ENCODE results near the gene PDE4D. TPM values are rescaled to one million over a fixed set of nuclear protein-coding genes. Genes with fewer than 3 reads are reported as not detected.
"Not testable (repeated sequence)": the region's sequence is repeated elsewhere in the genome, so short reads cannot be mapped to it uniquely, and the experiment has no call there.

PDE4D gene
- total RNA-seq, 1 donor from 2014 or later: 2.3 TPM

DNA sequence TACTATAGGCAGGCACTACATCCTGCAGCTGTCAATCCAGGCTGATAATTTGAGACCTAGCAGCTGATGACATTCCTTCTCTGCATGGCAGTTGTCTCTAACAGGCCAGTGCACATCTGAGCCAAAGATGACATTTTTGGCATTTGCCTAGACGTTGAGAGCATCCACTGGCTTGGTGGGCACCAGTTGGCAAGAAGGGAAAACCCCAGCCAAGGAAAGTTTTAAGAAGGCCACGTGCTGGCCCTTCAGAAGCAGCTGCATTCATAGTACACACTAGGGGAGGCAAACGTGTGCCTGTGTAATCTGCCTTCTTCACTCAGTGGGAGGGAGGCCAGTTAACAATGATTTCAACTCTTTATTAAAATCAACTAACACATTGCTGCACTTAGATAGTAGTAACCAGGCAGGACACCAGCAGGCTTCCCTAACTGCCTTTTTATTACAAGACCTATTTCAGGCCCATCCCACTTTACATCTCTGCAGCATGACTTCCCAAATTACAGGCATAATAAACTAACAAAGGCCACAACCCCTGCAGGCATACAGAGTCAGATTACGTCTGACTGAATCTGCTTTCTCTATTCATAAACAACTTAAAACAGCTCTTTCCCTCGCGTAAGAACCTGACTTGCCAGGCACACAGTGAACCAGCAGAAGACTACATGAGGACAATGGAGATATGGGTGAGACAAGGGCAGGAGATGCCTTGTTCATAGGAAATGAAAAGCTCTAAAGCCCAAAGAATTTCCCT lies 576.3 kb downstream of the PDE4D start:
- Histone ChIP-seq H3K36me3 (no peaks in the 10 kb centered on the region), H3F3A (ENCODE audit: low read depth) (no peaks in the 10 kb centered on the region), H3K79me2 (ENCODE audit: low read depth) (no peaks in the 10 kb centered on the region), H3K27ac (no peak overlapping the region), H3K4me3 (no peak overlapping the region), H2AFZ (replicated peaks) (peak overlapping the region; percentile 0), H3K27me3 (no peaks in the 10 kb centered on the region), H3K4me1 (peaks cover 19% of the 10 kb centered on the region), H4K20me1 (ENCODE audit: low read depth) (no peaks in the 10 kb centered on the region), H3K4me2 (peak overlapping the region; percentile 2), H3K9me3 (ENCODE audit: low read depth) (no peaks in the 10 kb centered on the region), H3K9ac (no peak overlapping the region)
- TF ChIP-seq EZH2phosphoT487 (IDR thresholded peaks at IDR 0.05) (no peak), EZH2 (IDR thresholded peaks at IDR 0.05) (no peak)
- TF ChIP-seq, protein P1, sequence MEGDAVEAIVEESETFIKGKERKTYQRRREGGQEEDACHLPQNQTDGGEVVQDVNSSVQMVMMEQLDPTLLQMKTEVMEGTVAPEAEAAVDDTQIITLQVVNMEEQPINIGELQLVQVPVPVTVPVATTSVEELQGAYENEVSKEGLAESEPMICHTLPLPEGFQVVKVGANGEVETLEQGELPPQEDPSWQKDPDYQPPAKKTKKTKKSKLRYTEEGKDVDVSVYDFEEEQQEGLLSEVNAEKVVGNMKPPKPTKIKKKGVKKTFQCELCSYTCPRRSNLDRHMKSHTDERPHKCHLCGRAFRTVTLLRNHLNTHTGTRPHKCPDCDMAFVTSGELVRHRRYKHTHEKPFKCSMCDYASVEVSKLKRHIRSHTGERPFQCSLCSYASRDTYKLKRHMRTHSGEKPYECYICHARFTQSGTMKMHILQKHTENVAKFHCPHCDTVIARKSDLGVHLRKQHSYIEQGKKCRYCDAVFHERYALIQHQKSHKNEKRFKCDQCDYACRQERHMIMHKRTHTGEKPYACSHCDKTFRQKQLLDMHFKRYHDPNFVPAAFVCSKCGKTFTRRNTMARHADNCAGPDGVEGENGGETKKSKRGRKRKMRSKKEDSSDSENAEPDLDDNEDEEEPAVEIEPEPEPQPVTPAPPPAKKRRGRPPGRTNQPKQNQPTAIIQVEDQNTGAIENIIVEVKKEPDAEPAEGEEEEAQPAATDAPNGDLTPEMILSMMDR (IDR thresholded peaks at IDR 0.05): no peak
- H3K4me3 Mint-ChIP-seq: peak overlapping the region; percentile 8
- H3K36me3 Mint-ChIP-seq: peaks cover 1% of the 10 kb centered on the region
- H3K27me3 Mint-ChIP-seq (ENCODE audit: insufficient read depth, low read depth): peaks cover 6% of the 10 kb centered on the region
- peaks cover 41% of the 10 kb centered on the region for H3K4me1 Mint-ChIP-seq
- DNase-seq (ENCODE audit: low spot score): peak; percentile 40
- peak overlapping the region; percentile 38 for H3K27ac Mint-ChIP-seq
- peaks cover 2% of the 10 kb centered on the region for H3K9me3 Mint-ChIP-seq

DNA sequence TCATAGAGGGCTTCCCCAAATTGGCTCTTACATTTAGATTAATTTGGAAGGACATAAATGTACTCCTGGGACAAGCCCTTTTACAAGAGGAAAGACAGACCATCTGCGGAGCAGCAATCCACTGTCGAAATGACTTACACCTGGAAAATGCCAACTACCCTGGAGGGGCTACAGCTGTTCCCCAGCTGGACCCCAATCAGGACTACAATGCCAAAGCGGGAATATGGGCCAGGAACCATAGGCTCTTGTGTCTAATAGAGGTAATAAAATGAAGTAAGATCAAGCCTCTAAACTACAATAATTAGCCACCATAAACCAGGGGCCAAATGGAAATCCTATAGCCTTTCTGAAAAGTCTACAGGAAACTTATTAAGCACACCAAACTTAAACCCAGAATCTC lies 581.3 kb downstream of the PDE4D start:
- Histone ChIP-seq H3K4me2 (no peak overlapping the region), H2AFZ (replicated peaks) (no peak overlapping the region), H3K27ac (no peak overlapping the region), H3K9ac (no peak overlapping the region), H3F3A (ENCODE audit: low read depth) (no peaks in the 10 kb centered on the region), H3K36me3 (no peaks in the 10 kb centered on the region), H3K79me2 (ENCODE audit: low read depth) (no peaks in the 10 kb centered on the region), H3K9me3 (ENCODE audit: low read depth) (no peaks in the 10 kb centered on the region), H3K4me3 (no peak overlapping the region), H3K27me3 (no peaks in the 10 kb centered on the region), H4K20me1 (ENCODE audit: low read depth) (no peaks in the 10 kb centered on the region), H3K4me1 (peaks cover 6% of the 10 kb centered on the region)
- TF ChIP-seq EZH2 (IDR thresholded peaks at IDR 0.05) (no peak), EZH2phosphoT487 (IDR thresholded peaks at IDR 0.05) (no peak)
- TF ChIP-seq, protein P1 (IDR thresholded peaks at IDR 0.05): no peak
- H3K27me3 Mint-ChIP-seq (ENCODE audit: insufficient read depth, low read depth): peaks cover 8% of the 10 kb centered on the region
- H3K36me3 Mint-ChIP-seq: no peaks in the 10 kb centered on the region
- DNase-seq (ENCODE audit: low spot score): no peak
- peaks cover 11% of the 10 kb centered on the region for H3K4me1 Mint-ChIP-seq
- H3K27ac Mint-ChIP-seq: no peak overlapping the region
- no peak overlapping the region for H3K4me3 Mint-ChIP-seq
- peaks cover 17% of the 10 kb centered on the region for H3K9me3 Mint-ChIP-seq

DNA sequence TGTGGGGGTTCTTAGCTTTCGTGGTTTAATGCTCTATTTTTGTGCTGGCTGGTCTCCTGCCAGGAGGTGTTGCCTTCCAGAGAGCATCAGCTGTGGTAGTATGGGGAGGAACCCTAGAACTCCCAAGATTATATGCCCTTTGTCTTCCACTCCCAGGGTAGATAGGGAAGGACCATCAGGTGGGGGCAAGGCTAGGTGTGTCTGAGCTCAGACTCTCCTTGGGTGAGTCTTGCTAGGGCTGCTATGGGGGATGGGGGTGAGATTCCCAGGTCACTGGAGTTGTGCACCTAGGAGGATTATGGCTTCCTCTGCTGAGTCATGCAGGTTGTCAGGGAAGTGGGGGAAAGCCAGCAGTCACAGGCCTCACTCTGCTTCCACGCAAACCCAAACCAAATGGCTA lies 584.8 kb downstream of the PDE4D start:
- H3K27me3 Mint-ChIP-seq (ENCODE audit: insufficient read depth, low read depth); H3K9me3 ChIP-seq (ENCODE audit: low read depth); H3K27ac ChIP-seq; H3K4me3 Mint-ChIP-seq; H3K4me2 ChIP-seq; H3K27me3 ChIP-seq; H3F3A ChIP-seq (ENCODE audit: low read depth); H3K9ac ChIP-seq; DNase-seq (ENCODE audit: low spot score); H3K36me3 ChIP-seq; H3K79me2 ChIP-seq (ENCODE audit: low read depth); H3K4me1 Mint-ChIP-seq; H3K4me1 ChIP-seq; H2AFZ ChIP-seq (replicated peaks); H4K20me1 ChIP-seq (ENCODE audit: low read depth); H3K36me3 Mint-ChIP-seq; H3K4me3 ChIP-seq; H3K27ac Mint-ChIP-seq: not testable (repeated sequence)
- peaks cover 24% of the 10 kb centered on the region for H3K9me3 Mint-ChIP-seq

DNA sequence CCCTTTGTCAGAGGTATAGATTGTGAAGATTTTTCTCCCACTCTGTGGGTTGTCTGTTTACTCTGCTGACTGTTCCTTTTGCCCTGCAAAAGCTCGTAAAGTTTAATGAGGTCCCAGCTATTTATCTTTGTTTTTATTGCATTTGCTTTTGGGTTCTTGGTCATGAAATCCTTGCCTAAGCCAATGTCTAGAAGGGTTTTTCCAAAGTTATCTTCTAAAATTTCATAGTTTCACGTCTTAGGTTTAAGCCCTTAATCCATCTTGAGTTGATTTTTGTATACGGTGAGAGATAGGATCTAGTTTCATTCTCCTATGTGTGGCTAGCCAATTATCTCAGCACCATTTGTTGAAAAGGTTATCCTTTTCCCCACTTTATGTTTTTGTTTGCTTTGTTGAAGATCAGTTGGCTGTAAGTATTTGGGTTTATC lies 590.2 kb downstream of the PDE4D start:
- H3K27ac ChIP-seq; H3K36me3 Mint-ChIP-seq; H4K20me1 ChIP-seq (ENCODE audit: low read depth); DNase-seq (ENCODE audit: low spot score); H3K4me1 ChIP-seq; H3K27me3 ChIP-seq; H3F3A ChIP-seq (ENCODE audit: low read depth); H3K4me3 Mint-ChIP-seq; H3K79me2 ChIP-seq (ENCODE audit: low read depth); H2AFZ ChIP-seq (replicated peaks); H3K27me3 Mint-ChIP-seq (ENCODE audit: insufficient read depth, low read depth); H3K4me2 ChIP-seq; H3K36me3 ChIP-seq; H3K9me3 ChIP-seq (ENCODE audit: low read depth); H3K4me1 Mint-ChIP-seq; H3K27ac Mint-ChIP-seq; H3K9ac ChIP-seq; H3K4me3 ChIP-seq: not testable (repeated sequence)
- H3K9me3 Mint-ChIP-seq: peaks cover 11% of the 10 kb centered on the region

DNA sequence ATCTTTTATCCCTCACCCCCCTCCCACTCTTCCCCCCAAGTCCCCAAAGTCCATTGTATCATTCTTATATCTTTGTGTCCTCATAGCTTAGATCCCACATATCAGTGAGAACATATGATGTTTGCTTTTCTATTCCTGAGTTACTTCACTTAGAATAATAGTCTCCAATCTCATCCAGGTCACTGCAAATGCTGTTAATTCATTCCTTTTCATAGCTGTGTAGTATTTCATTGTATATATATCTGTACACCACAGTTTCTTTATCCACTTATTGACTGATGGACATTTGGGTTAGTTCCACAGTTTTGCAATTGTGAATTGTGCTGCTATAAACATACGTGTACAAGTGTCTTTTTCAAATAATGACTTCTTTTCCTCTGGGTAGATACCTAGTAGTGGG lies 591.0 kb downstream of the PDE4D start:
- not testable (repeated sequence) for H3K4me3 ChIP-seq; H3K4me1 Mint-ChIP-seq; H3K27ac ChIP-seq; H3K9me3 ChIP-seq (ENCODE audit: low read depth); H3K4me3 Mint-ChIP-seq; H4K20me1 ChIP-seq (ENCODE audit: low read depth); H3K27ac Mint-ChIP-seq; H3K4me2 ChIP-seq; H3K4me1 ChIP-seq; H3K27me3 ChIP-seq; H3K36me3 Mint-ChIP-seq; H3F3A ChIP-seq (ENCODE audit: low read depth); H2AFZ ChIP-seq (replicated peaks); H3K9ac ChIP-seq; H3K27me3 Mint-ChIP-seq (ENCODE audit: insufficient read depth, low read depth); H3K36me3 ChIP-seq; DNase-seq (ENCODE audit: low spot score); H3K79me2 ChIP-seq (ENCODE audit: low read depth)
- H3K9me3 Mint-ChIP-seq: peaks cover 11% of the 10 kb centered on the region

All from neural progenitor cell (in vitro differentiated cells).